Activated CD4-positive, alpha-beta T cell treated with anti-CD3 and anti-CD28 coated beads, Interleukin-2, amount 50 U/mL, for 16 hours (primary cell): Measurements from ENCODE around the gene F2R.
"Not testable (repeated sequence)": the region's sequence is repeated elsewhere in the genome, so short reads cannot be mapped to it uniquely, and the experiment has no call there.

Experiments used
- DNase-seq: peaks from one replicate; pipeline ENCODE4 v3.0.0-alpha.2; 2020

The F2R gene

GRCh38 chr5:76761118-76761517, 45.2 kb downstream of the F2R start:
- not testable (repeated sequence) for DNase-seq

GRCh38 chr5:76762484-76762883, 46.6 kb downstream of the F2R start:
- no peak for DNase-seq

GRCh38 chr5:76763136-76763535, 47.2 kb downstream of the F2R start:
- DNase-seq, result peak; percentile 30

- DNase-seq, result no peak
These were observed 48.4 kb downstream of the F2R start for GRCh38 chr5:76764374-76764773.

GRCh38 chr5:76765249-76765648, 49.3 kb downstream of the F2R start:
- no peak for DNase-seq

- no peak for DNase-seq
These were observed 50.8 kb downstream of the F2R start for GRCh38 chr5:76766746-76767145.

GRCh38 chr5:76771041-76771440, 55.1 kb downstream of the F2R start:
- DNase-seq, result not testable (repeated sequence)

GRCh38 chr5:76771705-76772405, 55.9 kb downstream of the F2R start:
- no peak for DNase-seq

GRCh38 chr5:76775921-76776320, 60.0 kb downstream of the F2R start:
- no peak for DNase-seq

- no peak for DNase-seq
These were observed 60.5 kb downstream of the F2R start for GRCh38 chr5:76776391-76776790.

- DNase-seq, result not testable (repeated sequence)
These were observed 64.7 kb downstream of the F2R start for GRCh38 chr5:76780616-76781015.

GRCh38 chr5:76781775-76782174, 65.8 kb downstream of the F2R start:
- DNase-seq, result no peak

- no peak for DNase-seq
These were observed 66.5 kb downstream of the F2R start for GRCh38 chr5:76782444-76782843.
